Small intestine (tissue), 7 donors: ENCODE results near the gene DLST. TPM values are rescaled to one million over a fixed set of nuclear protein-coding genes. Genes with fewer than 3 reads are reported as not detected.
A peak's percentile ranks its signal among the peaks of the same experiment; 100 is the strongest.

ENCODE experiments used
- DNase-seq, 2 donors: peaks; one replicate each; pipeline versions ENCODE4 v3.0.0 to v3.0.0-alpha.2; 2013
- FAIRE-seq: peaks from 2 replicates; lab custom pipeline; 2012; peaks lifted over from hg19 to GRCh38; lab: Jason Lieb, UNC
- H3K27ac ChIP-seq, 3 donors: one replicate each; pipeline ENCODE4 v1.5.1; 2013; ENCODE audit warnings: low read length in 2 of 3, mild to moderate bottlenecking in 2 of 3, control low read depth in 1 of 3, inconsistent platforms in 1 of 3, low read depth in 1 of 3, moderate library complexity in 1 of 3
- H3K27me3 ChIP-seq, 3 donors: one replicate each; pipeline ENCODE4 v1.6.1; 2013; ENCODE audit warnings: low read length in 3 of 3, inconsistent platforms in 1 of 3; ENCODE audit not compliant: control insufficient read depth in 3 of 3, insufficient read depth in 3 of 3
- H3K36me3 ChIP-seq, 3 donors: one replicate each; pipeline ENCODE4 v1.6.1; 2013; ENCODE audit warnings: low read length in 3 of 3, inconsistent platforms in 1 of 3, low read depth in 1 of 3, mild to moderate bottlenecking in 1 of 3, moderate library complexity in 1 of 3; ENCODE audit not compliant: control insufficient read depth in 3 of 3, insufficient read depth in 2 of 3
- H3K4me1 ChIP-seq, 3 donors: one replicate each; pipeline ENCODE4 v1.6.1; 2013; ENCODE audit warnings: low read length in 2 of 3, inconsistent platforms in 1 of 3, low read depth in 1 of 3, mild to moderate bottlenecking in 1 of 3, moderate library complexity in 1 of 3; ENCODE audit not compliant: control insufficient read depth in 3 of 3, insufficient read depth in 2 of 3
- H3K4me3 ChIP-seq, 3 donors: one replicate each; pipeline ENCODE4 v1.5.1; 2013; ENCODE audit warnings: low read length in 3 of 3, control low read depth in 1 of 3, inconsistent platforms in 1 of 3, low read depth in 1 of 3, mild to moderate bottlenecking in 1 of 3, moderate library complexity in 1 of 3
- H3K9me3 ChIP-seq, 2 donors: one replicate each; pipeline ENCODE4 v1.6.1; 2013; ENCODE audit warnings: low read depth in 1 of 2, low read length in 1 of 2; ENCODE audit not compliant: control insufficient read depth in 2 of 2, insufficient read depth in 1 of 2
- WGBS, 3 donors: extraction: QIAGEN DNeasy Blood & Tissue Kit; methylation state at CpG; one replicate each; pipeline ENCODE4 v1.1.7; 2013; 5-methylcytosine and 5-hydroxymethylcytosine counted together
- polyA plus RNA-seq, 4 donors: library from polyadenylated mRNA; stranded (reverse) in 3 of 4; unstranded in 1 of 4; fragments of 200-250 nt in 3 of 4; fragments of 120-200 nt in 1 of 4; gene quantifications; one replicate each; pipeline versions ENCODE4 v1.2.1 to v1.2.3, GENCODE V29; 2013
- donor health status: healthy with polysubstance abuse.
- donor health status: control.
- donor health status: control.
- donor health status: Bipolar disorder and iron deficiency.
- donor health status: healthy.

Gene DLST
- polyA plus RNA-seq, 4 donors: 94.2 to 110 (median 97.8) TPM

GRCh38 chr14:74938531-74939495 is 57.1 kb downstream of the DLST start:
- 87 to 94% (median 91%) methylated on average over 10 of the region's 10 CpGs for WGBS, 3 donors
- DNase-seq: no peak
- Histone ChIP-seq H3K36me3 (peaks cover 0 to 23% (median 0%) of the 10 kb centered on the region in 3 donors), H3K27me3 (no peaks in the 10 kb centered on the region), H3K4me3 (no peak overlapping the region), H3K27ac (peak overlapping the region in 2 of 3 donors; percentile 13 to 88), H3K9me3 (no peaks in the 10 kb centered on the region), H3K4me1 (peaks cover 0 to 10% (median 0%) of the 10 kb centered on the region in 3 donors)
- FAIRE-seq: no peak

GRCh38 chr14:74940956-74941565 is 59.3 kb downstream of the DLST start:
- peaks cover 0 to 12% (median 0%) of the 10 kb centered on the region in 3 donors for H3K4me1 ChIP-seq
- H3K27me3 ChIP-seq: no peaks in the 10 kb centered on the region
- 85 to 92% (median 89%) methylated on average over 18 of the region's 18 CpGs for WGBS, 3 donors
- peak overlapping the region in 2 of 3 donors; percentile 24 to 89 for H3K27ac ChIP-seq
- H3K9me3 ChIP-seq: no peaks in the 10 kb centered on the region
- no peak overlapping the region for H3K4me3 ChIP-seq
- no peak for DNase-seq
- H3K36me3 ChIP-seq: peaks cover 0 to 27% (median 0%) of the 10 kb centered on the region in 3 donors
- no peak for FAIRE-seq

GRCh38 chr14:74941676-74942097 is 60.0 kb downstream of the DLST start:
- Histone ChIP-seq H3K36me3 (peaks cover 0 to 29% (median 0%) of the 10 kb centered on the region in 3 donors), H3K4me3 (no peak overlapping the region), H3K4me1 (peaks cover 0 to 15% (median 0%) of the 10 kb centered on the region in 3 donors), H3K27ac (peak overlapping the region in 1 of 3 donors; percentile 89), H3K9me3 (no peaks in the 10 kb centered on the region), H3K27me3 (no peaks in the 10 kb centered on the region)
- DNase-seq (peak in 1 of 2 donors; percentile 32), FAIRE-seq (no peak)
- WGBS, 3 donors: 34 to 40% (median 36%) methylated on average over 13 of the region's 13 CpGs

GRCh38 chr14:74942181-74942580 is 60.5 kb downstream of the DLST start:
- 73 to 94% (median 89%) methylated on average over 12 of the region's 12 CpGs for WGBS, 3 donors
- Histone ChIP-seq H3K4me3 (no peak overlapping the region), H3K9me3 (no peaks in the 10 kb centered on the region), H3K27me3 (no peaks in the 10 kb centered on the region), H3K27ac (peak overlapping the region in 1 of 3 donors; percentile 89), H3K4me1 (peaks cover 0 to 15% (median 0%) of the 10 kb centered on the region in 3 donors), H3K36me3 (peaks cover 0 to 29% (median 0%) of the 10 kb centered on the region in 3 donors)
- FAIRE-seq: no peak
- DNase-seq: no peak

- WGBS, 3 donors: 74 to 85% (median 83%) methylated on average over 10 to 11 of the region's 11 CpGs
- no peaks in the 10 kb centered on the region for H3K9me3 ChIP-seq
- no peaks in the 10 kb centered on the region for H3K27me3 ChIP-seq
- DNase-seq: no peak
- H3K4me1 ChIP-seq: peaks cover 0 to 15% (median 0%) of the 10 kb centered on the region in 3 donors
- H3K27ac ChIP-seq: peak overlapping the region in 1 of 3 donors; percentile 89
- H3K4me3 ChIP-seq: no peak overlapping the region
- H3K36me3 ChIP-seq: peaks cover 0 to 31% (median 0%) of the 10 kb centered on the region in 3 donors
- FAIRE-seq: no peak
These were observed 60.9 kb downstream of the DLST start for GRCh38 chr14:74942608-74943007.

GRCh38 chr14:74945261-74945851 is 63.6 kb downstream of the DLST start:
- peak in 1 of 2 donors; percentile 46 for DNase-seq
- H3K4me3 ChIP-seq: no peak overlapping the region
- peaks cover 0 to 30% (median 0%) of the 10 kb centered on the region in 3 donors for H3K4me1 ChIP-seq
- H3K36me3 ChIP-seq: peaks cover 0 to 54% (median 0%) of the 10 kb centered on the region in 3 donors
- no peaks in the 10 kb centered on the region for H3K27me3 ChIP-seq
- no peak overlapping the region for H3K27ac ChIP-seq
- 75 to 82% (median 77%) methylated on average over 17 of the region's 17 CpGs for WGBS, 3 donors
- no peak for FAIRE-seq
- peaks cover 0 to 2% of the 10 kb centered on the region in 2 donors for H3K9me3 ChIP-seq

- H3K4me3 ChIP-seq: no peak overlapping the region
- 38 to 39% (median 39%) methylated on average over 16 to 17 of the region's 17 CpGs for WGBS, 3 donors
- FAIRE-seq: no peak
- no peaks in the 10 kb centered on the region for H3K27me3 ChIP-seq
- H3K27ac ChIP-seq: no peak overlapping the region
- peak; percentile 75 to 82 for DNase-seq
- H3K9me3 ChIP-seq: peaks cover 0 to 4% of the 10 kb centered on the region in 2 donors
- peaks cover 0 to 52% (median 0%) of the 10 kb centered on the region in 3 donors for H3K36me3 ChIP-seq
- peaks cover 0 to 36% (median 2%) of the 10 kb centered on the region in 3 donors for H3K4me1 ChIP-seq
These were observed 64.3 kb downstream of the DLST start for GRCh38 chr14:74945852-74946658.
